Left lobe of liver (tissue), 2 donors: Measurements from ENCODE around the gene FOXJ3. TPM values are rescaled to one million over a fixed set of nuclear protein-coding genes. Genes with fewer than 3 reads are reported as not detected.
"Not testable (repeated sequence)": the region's sequence is repeated elsewhere in the genome, so short reads cannot be mapped to it uniquely, and the experiment has no call there.

ENCODE experiments used
- ATAC-seq: fragments of 200-7000 bp; cut with Tn5 transposase; one replicate; pipeline ENCODE4 v1.9.1; 2020; ENCODE audit warnings: mild to moderate bottlenecking, moderate library complexity
- DNase-seq: peaks from one replicate; pipeline ENCODE4 v3.0.0-alpha.2; 2020; ENCODE audit warnings: low spot score
- total RNA-seq: library from RNA; stranded (reverse); gene quantifications from one replicate; pipeline ENCODE4 v1.2.1, GENCODE V29; 2021
- donor health status: DM: no; HTN: no; CAD: no; lungs with moderate emphysema.
- donor health status: DM: no; HTN: yes; CAD: no.

The FOXJ3 gene
- total RNA-seq, 1 donor from 2014 or later: 13.7 TPM

DNA sequence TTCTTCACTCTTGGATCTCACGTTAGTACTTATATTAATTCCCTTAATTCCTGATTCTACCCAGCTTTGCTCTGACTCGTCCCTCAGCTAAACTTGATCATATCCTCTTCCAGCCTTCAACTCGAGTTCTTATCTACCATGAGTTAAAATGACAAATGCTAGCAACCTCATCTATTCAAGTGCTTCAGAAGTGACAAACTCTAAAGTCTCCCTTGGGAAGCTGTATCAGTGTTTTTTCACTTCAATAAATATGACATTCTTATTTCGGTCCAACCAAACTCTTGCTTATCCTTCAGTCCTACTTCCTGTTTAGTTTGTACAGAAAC is 75.3 kb downstream of the FOXJ3 start:
- no peak for DNase-seq
- peak; percentile 40 for ATAC-seq

DNA sequence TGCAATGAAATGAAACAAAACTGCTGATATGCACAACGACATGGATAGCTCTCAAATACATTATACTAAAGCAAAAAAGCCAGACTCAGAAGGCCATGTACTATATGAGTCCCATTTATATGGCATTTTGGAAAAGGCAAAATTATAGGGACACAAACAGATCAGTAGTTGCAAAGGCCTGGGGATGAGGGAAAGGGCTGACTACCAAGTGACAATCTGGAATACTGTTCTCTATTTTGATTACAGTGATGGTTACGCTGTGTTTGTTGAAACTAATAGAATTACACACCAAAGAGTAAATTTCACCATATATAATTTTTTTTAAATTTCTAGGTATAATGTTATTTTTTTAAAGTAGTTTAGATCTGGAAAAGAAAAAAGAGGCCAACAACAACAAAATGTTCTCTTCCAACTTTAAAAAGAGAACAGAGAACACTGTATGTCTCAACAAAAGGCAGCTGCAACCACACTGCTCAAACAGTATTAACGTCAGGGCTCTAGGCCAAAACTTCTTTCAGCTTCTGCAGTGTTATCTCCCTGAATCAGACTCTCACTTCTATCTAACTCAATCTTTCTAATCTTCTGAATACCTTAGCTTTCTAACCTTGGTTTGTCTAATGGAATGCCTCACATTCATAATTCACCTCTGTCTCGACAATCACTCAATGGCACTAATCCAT is 75.8 kb downstream of the FOXJ3 start:
- ATAC-seq: peak; percentile 91
- no peak for DNase-seq

DNA sequence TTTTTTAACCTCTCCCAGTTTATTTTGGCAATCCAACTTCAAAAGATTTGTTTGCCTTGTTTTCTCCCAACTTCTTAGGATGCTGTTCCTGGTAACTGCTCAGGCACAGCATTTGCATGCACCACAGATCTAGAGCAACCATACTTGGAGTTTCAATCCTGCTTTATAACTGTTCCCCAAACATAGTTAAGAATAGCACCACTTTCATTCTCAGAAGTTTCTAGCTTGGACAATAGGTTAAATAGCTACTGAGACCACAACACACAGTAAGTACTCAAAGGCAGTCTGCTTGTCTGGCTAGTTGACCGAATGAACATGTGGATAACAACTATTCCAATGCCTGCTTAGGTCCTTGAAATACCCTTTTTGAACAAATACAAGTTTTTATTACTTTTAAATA is 76.8 kb downstream of the FOXJ3 start:
- DNase-seq (no peak), ATAC-seq (no peak)

GRCh38 chr1:42251042-42251441 is 84.0 kb downstream of the FOXJ3 start:
- ATAC-seq: no peak
- DNase-seq: no peak

GRCh38 chr1:42250164-42250563 is 84.9 kb downstream of the FOXJ3 start:
- DNase-seq (no peak), ATAC-seq (no peak)

DNA sequence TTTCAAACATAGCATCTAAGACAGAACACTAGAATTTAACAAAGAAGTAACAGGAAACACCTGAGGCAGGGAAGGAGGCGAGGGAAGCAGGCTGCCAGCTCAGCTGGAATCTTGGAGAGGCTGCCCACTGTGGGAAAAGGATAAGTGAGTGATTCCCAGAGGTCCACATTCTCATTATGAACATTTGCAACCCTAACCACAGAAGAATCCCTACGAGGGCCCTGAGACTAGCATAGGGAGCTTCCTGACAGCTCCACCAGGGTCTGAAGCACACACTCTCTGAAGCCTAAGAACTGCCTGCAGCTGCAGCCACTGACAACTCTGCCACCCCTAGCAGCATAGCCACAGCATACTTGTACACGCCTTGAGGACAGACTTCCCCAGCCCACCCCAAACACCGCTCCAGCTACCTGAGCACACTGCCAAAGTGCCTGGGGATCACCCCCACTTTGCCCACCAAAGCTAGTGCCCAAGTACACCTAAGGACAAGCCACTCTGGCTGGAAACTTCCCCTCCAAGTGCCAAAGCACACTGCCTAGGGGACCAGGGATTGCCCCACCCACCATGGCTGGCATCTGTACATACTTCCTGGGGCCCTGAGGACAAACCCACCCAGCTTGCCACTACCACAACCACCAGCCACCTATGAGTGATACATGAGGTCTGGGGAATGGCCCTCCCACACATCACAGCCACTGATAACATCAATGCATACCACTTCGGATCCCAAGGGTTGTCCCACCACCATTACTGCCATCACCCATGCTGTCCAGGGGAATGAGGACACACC is 93.9 kb downstream of the FOXJ3 start:
- no peak for DNase-seq
- no peak for ATAC-seq

DNA sequence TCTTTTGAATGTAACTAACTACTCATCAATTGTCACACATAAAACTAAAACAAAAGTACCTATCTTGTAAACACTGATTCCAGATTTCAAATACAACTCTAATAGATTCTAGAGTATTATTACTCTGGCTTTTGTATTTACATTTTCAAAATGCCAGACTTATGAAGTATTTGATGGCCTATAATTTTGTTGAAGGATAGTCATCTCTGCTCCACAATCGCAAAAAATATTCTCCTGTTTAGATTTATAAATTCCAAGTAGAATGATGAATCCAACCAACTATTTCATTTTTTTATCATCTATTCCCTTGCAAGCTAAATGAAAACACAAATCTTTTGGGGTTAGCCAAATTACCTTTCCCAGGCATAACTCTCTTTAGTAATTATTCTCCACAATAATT is 95.5 kb downstream of the FOXJ3 start:
- DNase-seq: no peak
- no peak for ATAC-seq

DNA sequence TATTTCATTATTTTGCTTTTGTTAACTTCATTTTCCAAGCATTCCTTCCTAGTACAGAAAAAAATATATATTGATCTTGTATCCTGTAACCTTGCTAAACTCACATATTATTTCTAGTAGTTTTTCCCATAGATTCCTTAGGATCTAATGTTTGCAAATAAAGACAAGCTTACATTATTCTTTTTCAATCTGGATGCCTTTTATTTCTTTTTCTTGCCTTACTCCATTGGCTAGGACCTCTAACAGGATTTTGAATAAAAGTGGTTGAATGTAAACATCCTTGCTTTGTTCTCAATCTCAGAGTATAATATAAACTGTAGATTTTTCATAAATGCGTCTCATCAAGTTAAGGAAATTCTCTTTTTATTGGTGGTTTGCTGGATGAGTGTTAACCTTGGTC is 96.0 kb downstream of the FOXJ3 start:
- DNase-seq (no peak), ATAC-seq (no peak)

- DNase-seq: no peak
- no peak for ATAC-seq
Observed at GRCh38 chr1:42231253-42231652, 103.8 kb downstream of the FOXJ3 start.

- no peak for ATAC-seq
- no peak for DNase-seq
Observed at GRCh38 chr1:42228938-42229337, 106.1 kb downstream of the FOXJ3 start.

GRCh38 chr1:42223036-42223435 is 112.0 kb downstream of the FOXJ3 start:
- DNase-seq (no peak), ATAC-seq (no peak)

DNA sequence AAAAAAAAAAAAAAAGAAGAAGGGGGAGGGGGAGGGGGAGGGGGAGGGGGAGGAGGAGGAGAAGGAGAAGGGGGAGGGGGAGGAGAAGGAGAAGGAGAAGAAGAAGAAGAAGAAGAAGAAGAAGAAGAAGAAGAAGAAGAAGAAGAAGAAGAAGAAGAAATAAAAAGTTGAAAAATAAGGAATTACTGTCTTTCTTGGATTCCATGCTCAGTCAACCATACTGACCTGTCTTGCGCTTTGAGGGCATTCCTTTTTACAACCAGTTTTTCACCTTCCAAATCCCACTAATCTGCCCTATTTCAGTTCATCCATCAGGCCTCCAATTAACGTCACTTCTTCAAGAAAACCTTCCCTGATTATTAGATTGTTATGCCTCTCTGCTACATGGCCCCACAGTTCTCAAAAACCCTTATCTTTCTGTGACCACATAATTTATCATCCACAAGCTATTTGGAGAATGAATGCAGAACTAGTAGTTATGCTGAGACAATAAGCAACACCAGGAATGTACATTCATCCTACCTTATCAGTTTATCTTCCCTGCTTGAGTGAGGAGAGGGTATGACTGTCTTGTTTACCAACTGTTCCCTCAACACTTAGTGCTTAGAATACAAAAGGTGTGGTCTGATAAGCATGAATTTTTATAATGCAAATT is 113.0 kb downstream of the FOXJ3 start:
- no peak for ATAC-seq
- DNase-seq: no peak

DNA sequence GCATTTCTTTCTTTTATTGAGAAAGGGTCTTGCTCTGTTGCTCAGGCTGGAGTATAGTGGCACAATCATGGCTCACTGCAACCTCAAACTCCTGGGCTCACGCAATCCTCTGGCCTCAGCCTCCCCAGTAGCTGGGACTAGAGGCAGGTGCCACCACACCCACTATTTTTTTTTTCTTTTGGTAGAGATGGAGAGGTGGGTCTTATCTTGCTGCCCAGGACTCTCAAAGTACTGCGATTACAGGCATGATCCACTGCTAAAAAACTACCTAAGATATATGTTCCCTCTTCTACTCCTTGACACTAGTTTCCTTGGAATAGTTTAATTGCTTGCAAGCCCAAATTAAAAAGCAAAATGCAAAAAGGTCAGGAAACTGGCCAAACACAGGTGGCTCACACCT is 113.6 kb downstream of the FOXJ3 start:
- DNase-seq (no peak), ATAC-seq (no peak)

GRCh38 chr1:42219627-42220026 is 115.4 kb downstream of the FOXJ3 start:
- ATAC-seq (no peak), DNase-seq (no peak)

DNA sequence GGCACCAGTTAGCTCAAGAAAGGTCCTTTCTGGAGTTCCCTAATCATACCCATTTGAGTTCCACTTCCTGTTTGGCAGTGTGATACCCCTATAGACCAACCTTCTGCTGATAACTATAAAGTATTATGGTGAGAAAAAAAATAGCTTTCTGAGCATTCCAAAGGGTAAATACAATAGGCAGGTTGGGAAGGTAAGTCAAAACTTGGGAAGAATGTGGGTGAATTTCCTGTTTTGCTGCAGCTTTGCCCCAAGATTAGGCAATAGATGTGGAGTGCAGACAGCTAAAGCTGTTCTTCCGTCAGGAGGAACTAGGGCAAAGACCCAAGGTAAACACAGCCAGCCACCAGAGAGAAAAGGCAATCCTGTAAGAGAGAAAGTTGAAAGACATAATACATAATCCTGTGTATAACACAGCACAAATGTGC is 120.6 kb downstream of the FOXJ3 start:
- peak; percentile 78 for DNase-seq
- peak; percentile 96 for ATAC-seq

DNA sequence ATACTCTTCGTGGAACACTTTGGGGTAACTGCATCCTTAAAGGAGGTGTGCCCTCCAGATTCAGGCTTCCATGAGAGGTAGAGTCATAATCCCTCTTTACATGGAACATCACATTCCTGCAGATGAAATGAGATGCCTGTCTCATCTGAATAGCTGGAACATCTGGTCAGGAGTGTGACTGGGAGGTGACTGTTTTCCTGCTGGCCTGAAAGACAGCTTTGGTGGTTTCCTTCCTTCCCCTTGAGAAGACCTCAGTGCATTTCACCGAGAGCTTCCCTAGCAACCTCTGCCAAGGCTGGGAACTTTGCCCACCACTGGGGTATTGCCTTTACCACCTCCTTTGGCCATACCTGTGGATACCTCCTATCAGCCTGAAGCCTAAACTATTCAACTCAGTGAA is 123.8 kb downstream of the FOXJ3 start:
- ATAC-seq: no peak

DNA sequence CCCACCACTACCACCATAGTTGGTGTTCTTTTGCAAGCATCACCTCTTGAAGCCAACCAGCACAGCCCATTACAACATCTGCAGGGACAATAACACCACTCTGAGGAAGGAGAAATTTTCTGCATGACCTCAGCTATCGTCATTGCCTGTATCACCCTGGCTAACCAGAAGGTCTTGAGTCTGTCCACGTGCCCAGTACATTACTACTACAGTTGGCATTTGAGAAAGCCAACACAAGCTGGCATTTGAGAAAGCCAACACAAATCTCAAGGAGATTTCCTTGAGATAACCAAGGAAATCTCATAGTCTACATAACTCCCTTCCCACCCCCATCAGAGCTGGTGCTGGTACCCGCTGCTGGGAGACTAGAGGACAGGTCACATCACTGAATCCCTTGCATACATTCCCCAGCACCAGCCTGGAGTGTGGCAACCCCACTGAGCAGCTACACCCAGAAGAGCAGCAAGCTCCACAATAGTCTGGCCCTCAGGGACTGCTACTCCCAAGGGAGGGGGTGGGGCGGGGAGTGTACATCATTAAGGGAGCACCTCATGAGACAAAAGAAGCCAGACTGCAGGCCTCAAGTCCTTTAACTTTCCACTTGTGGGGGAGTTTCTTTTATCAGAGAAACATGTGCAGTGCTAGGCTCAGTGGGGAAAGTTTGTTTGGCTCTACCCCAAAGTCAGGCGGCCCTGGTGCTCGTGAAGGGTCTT is 124.5 kb downstream of the FOXJ3 start:
- DNase-seq (no peak), ATAC-seq (no peak)

More for the DNA sequence above, 123.8 kb downstream of the FOXJ3 start:
- DNase-seq: no peak

DNA sequence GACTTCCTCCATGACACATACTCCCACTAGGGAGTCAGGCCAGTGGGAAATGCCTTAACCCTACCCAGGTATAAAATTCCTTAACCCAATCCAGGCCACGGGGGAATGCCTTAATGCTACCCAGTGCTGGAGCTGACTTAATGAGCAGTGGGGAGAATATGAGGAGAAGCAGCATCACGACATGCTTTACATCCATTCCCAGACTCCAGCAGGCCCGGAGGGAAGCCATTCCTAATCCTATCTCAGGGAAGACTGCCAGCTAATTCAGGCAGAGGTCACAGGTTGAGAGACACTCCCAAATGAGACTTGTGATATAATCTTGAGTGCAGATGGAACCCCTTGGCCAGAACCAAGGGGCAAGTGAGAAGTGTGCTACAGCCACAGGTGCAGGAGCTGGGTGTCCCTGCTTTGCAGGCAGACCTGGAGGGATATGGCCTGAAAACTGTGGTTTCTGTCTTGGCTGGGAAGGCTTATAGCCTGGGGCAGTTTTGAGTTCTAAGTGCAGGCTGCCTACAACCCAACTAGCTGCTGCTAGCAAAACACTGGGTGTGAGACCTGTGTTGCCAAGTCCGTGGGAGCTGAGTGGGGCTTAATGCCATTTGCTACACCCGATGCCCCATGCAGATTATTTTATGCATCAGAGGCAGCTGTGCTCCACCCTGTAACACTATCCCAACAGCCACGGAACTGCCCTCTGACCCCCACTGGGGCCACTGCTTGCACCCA is 125.3 kb downstream of the FOXJ3 start:
- no peak for DNase-seq
- no peak for ATAC-seq

- ATAC-seq, DNase-seq: not testable (repeated sequence)
Observed at GRCh38 chr1:42206930-42207329, 128.1 kb downstream of the FOXJ3 start.

DNA sequence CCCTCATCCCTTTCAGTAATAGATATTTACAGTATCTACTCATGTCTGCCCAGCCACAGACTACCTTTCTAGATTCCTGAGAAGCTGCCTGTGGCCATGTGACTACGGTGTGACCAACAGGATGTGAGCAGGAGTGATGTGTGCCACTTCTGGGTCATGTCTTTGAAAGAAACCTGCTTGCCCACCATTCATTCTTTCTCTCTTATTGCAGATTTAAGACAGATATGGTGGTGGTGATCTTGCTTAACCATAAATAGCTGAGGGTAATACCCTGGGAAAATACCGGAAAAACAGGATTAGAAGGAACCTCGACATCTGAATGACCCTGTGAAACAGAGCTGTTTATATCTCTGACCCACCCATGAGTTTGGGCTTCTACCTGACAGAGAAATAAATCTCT is 128.9 kb downstream of the FOXJ3 start:
- ATAC-seq: no peak
- no peak for DNase-seq

- no peak for DNase-seq
- ATAC-seq: no peak
Observed at GRCh38 chr1:42201986-42202385, 133.0 kb downstream of the FOXJ3 start.
